K562 (cell line): ENCODE data around the gene PRLHR. TPM values are rescaled to one million over a fixed set of nuclear protein-coding genes. Genes with fewer than 3 reads are reported as not detected.

Experiments
- AFF4 ChIP-seq: sonication (generic); formaldehyde crosslinking; IDR thresholded peaks from 2 replicates; pipeline ENCODE4 v1.8.0; 2023; ENCODE audit warnings: mild to moderate bottlenecking, missing genetic modification reagents
- DPF2 ChIP-seq: fragments of 450-650 bp; IDR thresholded peaks from 2 replicates; pipeline ENCODE4 v1.6.1; 2016
- E2F3 ChIP-seq: fragments of 250-450 bp; sonication (Bioruptor Pico); IDR thresholded peaks from 2 replicates; pipeline ENCODE4 v1.4.0; 2020; ENCODE audit warnings: mild to moderate bottlenecking
- HMBOX1 ChIP-seq: sonication (generic); IDR thresholded peaks from 2 replicates; pipeline ENCODE4 v1.6.1; 2016
- PKNOX1 ChIP-seq: fragments of 450-650 bp; IDR thresholded peaks from 2 replicates; pipeline ENCODE4 v1.6.1; 2016
- SRSF1 ChIP-seq: fragments of 200-400 bp; formaldehyde crosslinking; IDR thresholded peaks from 2 replicates; pipeline ENCODE4 v1.6.1; 2017; ENCODE audit warnings: mild to moderate bottlenecking, low read depth, low read length, moderate library complexity
- TFAM ChIP-seq: fragments of 250-450 bp; sonication (Bioruptor Pico); conservative IDR thresholded peaks from 2 replicates; pipeline ENCODE4 v1.5.0; 2021; ENCODE audit warnings: mild to moderate bottlenecking, moderate library complexity
- ZBTB40 ChIP-seq, 2 experiments: fragments of 450-650 bp in 1 of 2; sonication (generic) in 1 of 2; formaldehyde crosslinking in 1 of 2; IDR thresholded peaks; 2 replicates each; pipeline versions ENCODE4 v1.7.1 to v1.9.0; 2016 to 2022; ENCODE audit warnings: inconsistent platforms in 1 of 2, mild to moderate bottlenecking in 1 of 2, missing genetic modification reagents in 1 of 2
- ZNF165 ChIP-seq: fragments of 250-450 bp; sonication (Bioruptor Pico); IDR thresholded peaks from 2 replicates; pipeline ENCODE4 v1.4.0; 2020; ENCODE audit warnings: borderline replicate concordance
- ZNF277 ChIP-seq: fragments of 250-450 bp; sonication (Bioruptor Pico); IDR thresholded peaks from 2 replicates; pipeline ENCODE4 v1.8.0; 2022; ENCODE audit warnings: inconsistent platforms, mild to moderate bottlenecking, moderate library complexity, borderline replicate concordance
- polyA plus RNA-seq, 8 experiments: library from polyadenylated mRNA; depleted of rRNA in 4 of 8; stranded (reverse) in 5 of 8; unstranded in 3 of 8; fragments of >200 nt; fragmentation: Nextera tagmentation in 2 of 8; fragmentation: Illumina TruSeq in 1 of 8; extraction: Ambion mirVana in 2 of 8; extraction: Trizol in 1 of 8; gene quantifications; 2 replicates each; pipeline versions ENCODE4 v1.2.1 to v1.2.3, GENCODE V29; 2011 to 2014; ENCODE audit warnings: inconsistent platforms in 1 of 8, missing spikeins in 1 of 8
- total RNA-seq, 7 experiments: library from RNA; depleted of rRNA in 6 of 7; stranded (reverse); fragments of >200 nt in 6 of 7; fragmentation: Illumina TruSeq in 2 of 7; extraction: Trizol in 2 of 7; gene quantifications; 2 replicates each; pipeline versions ENCODE4 v1.2.1 to v1.2.3, GENCODE V29; 2011 to 2021; ENCODE audit warnings: low replicate concordance in 1 of 7

PRLHR gene
- total and polyA plus RNA-seq, 9 of the 15 experiments (the other 6 are each of a cell fraction or from before 2014, with no cell fraction given), result not detected

- TF ChIP-seq ZBTB40 (IDR thresholded peaks at IDR 0.05) (no peak), ZBTB40 (CRISPR knock-in tag; IDR thresholded peaks at IDR 0.05) (no peak), E2F3 (CRISPR knock-in tag) (no peak), HMBOX1 (no peak), TFAM (no peak), AFF4 (CRISPR knock-in tag) (no peak), ZNF277 (no peak), SRSF1 (no peak), PKNOX1 (no peak), ZNF165 (CRISPR knock-in tag) (no peak), DPF2 (no peak)
These were observed 53.7 kb downstream of the PRLHR start (continued) for GRCh38 chr10:118541718-118542117.
